ENCODE data around the gene DIPK1C.

Gene DIPK1C

GRCh38 chr18:74450626-74451025 lies 6.5 kb downstream of the DIPK1C start:
- DNase-seq, result no peak

GRCh38 chr18:74447404-74448152 lies 9.5 kb downstream of the DIPK1C start:
- no peak for DNase-seq

- no peak for DNase-seq
These were observed 10.3 kb downstream of the DIPK1C start for GRCh38 chr18:74446631-74447403.

- DNase-seq, result no peak
These were observed 10.9 kb downstream of the DIPK1C start for GRCh38 chr18:74446178-74446577.

- no peak for DNase-seq
These were observed 11.5 kb downstream of the DIPK1C start for GRCh38 chr18:74445585-74445984.

- no peak for DNase-seq
These were observed 13.0 kb downstream of the DIPK1C start for GRCh38 chr18:74444104-74444503.

GRCh38 chr18:74440808-74441427 lies 16.2 kb downstream of the DIPK1C start:
- DNase-seq, result no peak

- DNase-seq, result no peak
These were observed 19.0 kb downstream of the DIPK1C start for GRCh38 chr18:74438091-74438490.

- no peak for DNase-seq
These were observed 20.8 kb downstream of the DIPK1C start for GRCh38 chr18:74436158-74436769.

- DNase-seq, result no peak
These were observed 21.4 kb downstream of the DIPK1C start for GRCh38 chr18:74435740-74436139.

GRCh38 chr18:74434466-74434865 lies 22.6 kb downstream of the DIPK1C start:
- DNase-seq, result no peak

- DNase-seq, result no peak
These were observed 26.1 kb downstream of the DIPK1C start for GRCh38 chr18:74430806-74431571.

GRCh38 chr18:74430231-74430630 lies 26.9 kb downstream of the DIPK1C start:
- DNase-seq, result no peak

GRCh38 chr18:74429096-74429495 lies 28.0 kb downstream of the DIPK1C start:
- DNase-seq, result no peak

- DNase-seq, result no peak
These were observed 29.5 kb downstream of the DIPK1C start for GRCh38 chr18:74427442-74428112.

- no peak for DNase-seq
These were observed 31.2 kb downstream of the DIPK1C start for GRCh38 chr18:74425876-74426275.

- no peak for DNase-seq
These were observed 31.9 kb downstream of the DIPK1C start for GRCh38 chr18:74425161-74425560.

- no peak for DNase-seq
These were observed 34.6 kb downstream of the DIPK1C start for GRCh38 chr18:74422541-74422940.

GRCh38 chr18:74420926-74421325 lies 36.2 kb downstream of the DIPK1C start:
- DNase-seq, result no peak

- no peak for DNase-seq
These were observed 36.6 kb downstream of the DIPK1C start for GRCh38 chr18:74420481-74420880.

GRCh38 chr18:74419761-74420160 lies 37.3 kb downstream of the DIPK1C start:
- DNase-seq, result no peak

GRCh38 chr18:74418023-74418422 lies 39.1 kb downstream of the DIPK1C start:
- DNase-seq, result no peak
